ENCODE measurements around the gene PDE9A. TPM values are rescaled to one million over a fixed set of nuclear protein-coding genes. Genes with fewer than 3 reads are reported as not detected.

The PDE9A gene
- total RNA-seq, 1 experiment from 2014 or later, result 31.9 TPM

- no peak for DNase-seq
- Histone ChIP-seq H2BK20ac (ENCODE audit: low read depth, low read length, poor library complexity, severe bottlenecking) (no peak overlapping the region), H2BK15ac (ENCODE audit: low read depth, low read length) (no peak overlapping the region), H3K79me1 (ENCODE audit: insufficient read depth, low read depth, low read length, poor library complexity, severe bottlenecking) (no peaks in the 10 kb centered on the region), H2BK12ac (ENCODE audit: insufficient read length, low read depth, low read length) (no peak overlapping the region), H3K4me1 (ENCODE audit: insufficient read depth, low read length) (no peaks in the 10 kb centered on the region), H3K4me2 (ENCODE audit: insufficient read depth, insufficient read length, low read length) (no peak overlapping the region), H3K9ac (ENCODE audit: extremely low read depth, insufficient read length, low read length) (no peak overlapping the region), H3K27me3 (ENCODE audit: insufficient read depth, low read length) (no peaks in the 10 kb centered on the region), H4K91ac (ENCODE audit: insufficient read length, low read depth, low read length) (no peak overlapping the region), H3T11ph (ENCODE audit: low read length) (no peak overlapping the region), H3K23ac (ENCODE audit: insufficient read length, low read depth, low read length) (no peak overlapping the region), H3K9me3 (ENCODE audit: control insufficient read depth, low read depth, low read length) (no peaks in the 10 kb centered on the region), H3K79me2 (ENCODE audit: insufficient read depth, low read length) (no peaks in the 10 kb centered on the region), H4K20me1 (ENCODE audit: control insufficient read depth, insufficient read depth, insufficient read length) (no peaks in the 10 kb centered on the region), H4K5ac (ENCODE audit: insufficient read length, low read depth, low read length) (no peak overlapping the region), H3K18ac (ENCODE audit: insufficient read length, low read depth, low read length) (no peak overlapping the region), H4K8ac (replicated peaks; ENCODE audit: insufficient read length, low read depth, low read length) (no peak overlapping the region), H3K27ac (ENCODE audit: insufficient read length, low read depth, low read length) (no peak overlapping the region), H2AK5ac (ENCODE audit: insufficient read length, low read length) (no peak overlapping the region), H2AFZ (ENCODE audit: low read length) (no peak overlapping the region), H3K23me2 (ENCODE audit: insufficient read length, low read depth, low read length, poor library complexity, severe bottlenecking) (no peaks in the 10 kb centered on the region), H3K56ac (ENCODE audit: insufficient read length, low read depth, low read length) (no peak overlapping the region), H3K14ac (ENCODE audit: insufficient read depth, low read length) (no peak overlapping the region), H2BK5ac (ENCODE audit: insufficient read length, low read length) (no peak overlapping the region), H3K4ac (ENCODE audit: low read depth, low read length) (no peak overlapping the region), H2BK120ac (ENCODE audit: low read depth, low read length, poor library complexity, severe bottlenecking) (no peak overlapping the region)
- no peak overlapping the region for H3K27ac Mint-ChIP-seq
- no peaks in the 10 kb centered on the region for H3K9me3 Mint-ChIP-seq
- no CpG with 5 or more reads among the region's 24 CpGs for WGBS (ENCODE audit: extremely low coverage, insufficient read length, low lambda C conversion rate)
- peaks cover 12 to 30% (median 27%) of the 10 kb centered on the region in 3 experiments; a peak in 6 of 7 replicates for H3K36me3 Mint-ChIP-seq (ENCODE audit: insufficient read depth in 1 of 3, low read depth in 3 of 3)
- no peak overlapping the region for H3K4me3 Mint-ChIP-seq
- no peaks in the 10 kb centered on the region for H3K27me3 Mint-ChIP-seq (ENCODE audit: low read depth)
- no peak for TF ChIP-seq CTCF (conservative IDR thresholded peaks at IDR 0.05)
- H3K4me1 Mint-ChIP-seq, result peaks cover 0 to 5% of the 10 kb centered on the region in 2 experiments; a peak in 1 of 4 replicates
These were observed 103.3 kb downstream of the PDE9A start for GRCh38 chr21:42756580-42757250.
